HG03575 (cell line): ENCODE measurements around the gene IL12RB2.

Experiments
- ATAC-seq: cut with Tn5 transposase; IDR thresholded peaks from one replicate; pipeline ENCODE4 v1.9.1; 2021; ENCODE audit not compliant: unreplicated experiment, insufficient number of reproducible peaks, low FRiP score; ENCODE audit errors: extremely low read depth

The IL12RB2 gene

DNA sequence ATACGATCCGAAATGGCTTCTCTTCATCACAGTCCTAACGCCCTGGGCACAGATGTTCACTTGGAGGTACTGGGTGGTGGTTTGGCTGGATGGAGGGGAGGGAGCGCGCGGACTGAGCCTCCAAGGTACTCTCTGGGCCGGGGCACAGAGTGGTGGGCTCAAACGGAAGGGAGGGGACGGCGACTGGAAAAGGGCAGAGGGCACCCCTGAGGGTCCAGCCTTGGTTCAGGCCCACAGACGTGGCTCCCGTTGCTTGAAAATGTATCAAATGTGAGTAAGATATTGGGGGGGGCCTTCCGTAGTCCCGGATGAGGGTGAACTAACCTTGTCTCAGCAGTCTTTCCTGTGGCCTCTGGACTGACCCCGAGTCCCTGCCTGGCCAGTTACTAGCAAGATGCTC, 463 bp downstream of the IL12RB2 start:
- no peak for ATAC-seq

DNA sequence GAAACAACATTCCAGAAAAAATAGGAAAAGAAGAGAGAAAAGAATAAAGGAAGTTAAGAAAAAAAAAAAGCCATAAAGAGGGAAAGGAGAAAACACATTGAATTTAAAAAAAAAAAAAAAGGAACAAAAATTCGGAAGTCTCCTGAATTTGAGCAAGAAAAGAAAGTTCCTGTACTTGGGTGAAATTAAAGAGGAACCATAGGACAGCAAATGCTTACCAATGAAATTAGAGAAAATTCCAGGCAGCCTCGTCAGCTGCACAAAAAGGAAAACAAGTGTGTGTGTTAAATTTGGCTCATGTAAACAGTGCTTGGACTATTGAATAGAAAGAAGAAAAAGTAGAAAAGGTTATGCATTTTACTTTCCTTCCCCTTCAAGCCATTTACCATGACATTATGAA, 4.9 kb downstream of the IL12RB2 start:
- no peak for ATAC-seq

DNA sequence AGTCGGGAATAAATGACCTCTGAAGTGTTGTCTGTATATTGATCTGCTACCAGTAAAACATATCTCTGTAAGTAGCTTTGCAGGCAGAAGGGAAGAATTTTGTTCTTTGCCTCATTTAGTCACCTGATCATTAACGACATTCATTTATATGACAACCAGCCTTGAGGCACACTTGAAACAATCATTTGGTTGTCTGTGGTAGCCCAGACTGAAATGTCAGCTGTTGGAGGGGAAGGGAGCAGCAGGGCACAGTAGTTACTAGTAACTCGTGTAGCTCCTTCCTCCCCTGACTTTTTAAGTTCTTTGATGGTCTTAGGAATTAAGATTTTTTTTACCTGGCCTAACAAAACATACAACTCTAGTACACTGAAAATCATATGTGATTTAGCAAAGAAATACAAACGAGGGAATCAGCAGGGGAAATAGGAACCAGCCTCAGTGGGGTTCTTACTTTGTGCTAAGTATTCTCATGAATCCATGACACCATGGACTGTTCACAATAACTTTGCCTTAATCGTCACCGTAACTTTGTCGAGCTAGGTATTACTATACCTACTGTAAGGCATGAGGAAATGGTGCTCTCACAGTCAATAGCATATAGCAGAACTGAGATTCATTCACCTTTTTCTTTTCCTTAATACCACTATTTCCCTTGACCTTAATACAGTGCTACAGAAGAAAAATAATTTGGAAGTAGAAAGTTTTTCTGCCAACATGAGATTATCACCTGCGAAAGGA, 6.4 kb downstream of the IL12RB2 start:
- no peak for ATAC-seq

DNA sequence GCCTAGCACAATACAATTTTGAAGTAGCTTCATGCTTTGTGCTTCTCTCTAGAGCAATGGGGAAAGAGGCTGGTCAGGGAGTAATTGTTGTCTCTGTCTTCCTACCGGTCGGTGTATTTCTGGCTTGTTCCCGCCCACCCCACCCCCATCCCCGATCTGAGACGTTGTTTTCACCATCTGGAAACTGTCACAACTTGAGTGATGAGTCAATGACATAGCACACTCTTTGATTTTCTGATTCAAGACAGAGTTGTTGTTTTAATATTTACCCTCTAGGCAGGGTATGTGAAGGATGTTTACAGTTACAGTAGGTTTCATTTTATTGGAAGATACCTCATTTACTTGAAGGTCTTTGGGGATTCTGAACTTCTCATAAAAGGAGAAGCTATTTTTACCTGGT, 7.0 kb downstream of the IL12RB2 start:
- no peak for ATAC-seq

DNA sequence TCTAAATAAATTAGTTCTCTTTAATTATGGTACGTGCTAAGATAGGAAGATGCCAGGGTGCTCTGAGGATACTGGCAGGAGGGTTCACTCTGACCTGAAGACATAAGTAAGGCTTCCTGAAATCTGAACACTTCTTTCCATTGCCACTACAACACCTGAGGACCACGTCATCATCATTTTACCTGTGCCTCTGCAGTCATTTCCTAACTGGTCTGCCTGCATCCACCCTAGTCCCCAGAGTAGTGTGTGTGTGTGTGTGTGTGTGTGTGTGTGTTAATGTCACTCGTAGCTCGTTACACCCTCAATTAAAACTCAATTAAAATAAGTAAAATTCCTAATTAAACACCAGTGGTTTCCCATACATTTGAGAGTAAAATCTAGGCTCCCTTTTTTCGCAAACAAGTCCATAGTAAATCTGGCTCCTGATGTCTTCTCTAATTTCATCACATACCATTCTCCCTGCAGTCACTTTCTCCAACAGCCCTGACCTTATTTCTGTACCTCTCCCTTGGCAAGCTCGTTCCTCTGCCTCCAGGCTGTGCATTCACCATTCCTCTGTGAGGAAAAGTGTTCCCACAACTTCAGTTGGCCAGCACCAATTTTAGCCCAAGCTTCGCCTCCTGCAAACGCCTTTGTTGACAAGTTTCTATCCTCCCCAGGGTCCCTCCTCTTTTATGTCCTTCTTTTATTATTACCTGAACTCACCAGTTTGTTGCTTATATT, 8.7 kb downstream of the IL12RB2 start:
- no peak for ATAC-seq

DNA sequence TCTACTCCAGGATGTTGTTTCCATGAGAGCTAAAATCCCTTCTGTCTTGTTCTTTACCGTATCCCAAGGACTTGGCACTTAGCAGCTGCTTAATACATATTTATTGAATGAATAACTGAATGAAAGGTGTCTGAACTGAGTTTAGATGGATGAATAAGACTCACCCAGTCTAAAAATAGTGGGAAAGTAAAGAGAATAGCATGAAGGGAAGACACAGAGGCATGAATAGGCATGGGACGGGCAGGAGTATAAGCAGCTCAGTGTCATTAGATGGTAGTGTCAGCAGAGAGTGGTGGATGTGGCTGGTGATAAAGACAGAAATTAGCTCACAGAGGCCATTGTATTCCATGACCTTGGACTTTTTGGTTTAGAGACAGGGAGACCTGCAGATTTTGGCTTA, 9.2 kb downstream of the IL12RB2 start:
- no peak for ATAC-seq

DNA sequence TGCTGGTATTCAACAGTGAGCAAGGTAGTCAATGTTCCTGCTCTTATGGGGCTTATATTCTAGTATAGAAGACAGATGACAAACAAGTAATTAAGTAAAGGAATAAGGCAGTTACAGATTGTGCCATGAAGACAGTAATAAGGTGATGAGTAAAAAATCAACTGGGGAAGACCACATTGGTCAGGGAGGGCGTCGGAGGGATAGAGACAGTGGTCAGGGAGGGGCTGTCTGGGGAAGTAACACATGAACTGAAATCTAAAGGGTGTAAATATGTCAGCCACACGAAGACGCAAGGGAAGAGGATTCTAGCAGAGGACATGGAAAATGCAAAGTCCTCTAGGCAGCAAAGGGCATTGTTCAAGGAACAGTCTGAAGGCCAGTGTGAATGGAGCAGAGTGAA, 10.1 kb downstream of the IL12RB2 start:
- no peak for ATAC-seq

DNA sequence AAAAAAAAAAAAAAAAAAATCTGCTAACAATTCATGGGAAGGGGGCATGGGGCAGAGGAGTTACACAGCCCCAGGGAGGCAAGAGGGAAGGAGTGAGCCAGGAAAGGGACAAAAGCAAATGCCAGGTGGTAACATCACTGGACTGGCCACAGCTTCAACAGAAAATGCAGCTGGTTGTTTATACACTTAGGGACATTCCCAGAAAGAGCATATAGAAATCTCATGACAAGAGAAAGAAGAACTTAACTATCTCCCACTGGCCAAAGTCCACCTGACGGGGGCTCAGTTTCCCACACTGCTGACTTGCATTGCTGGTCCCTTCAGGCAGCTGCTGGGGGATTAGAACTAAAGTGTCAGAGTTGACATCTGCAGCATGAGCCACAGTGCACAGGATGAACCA, 14.8 kb downstream of the IL12RB2 start:
- no peak for ATAC-seq

DNA sequence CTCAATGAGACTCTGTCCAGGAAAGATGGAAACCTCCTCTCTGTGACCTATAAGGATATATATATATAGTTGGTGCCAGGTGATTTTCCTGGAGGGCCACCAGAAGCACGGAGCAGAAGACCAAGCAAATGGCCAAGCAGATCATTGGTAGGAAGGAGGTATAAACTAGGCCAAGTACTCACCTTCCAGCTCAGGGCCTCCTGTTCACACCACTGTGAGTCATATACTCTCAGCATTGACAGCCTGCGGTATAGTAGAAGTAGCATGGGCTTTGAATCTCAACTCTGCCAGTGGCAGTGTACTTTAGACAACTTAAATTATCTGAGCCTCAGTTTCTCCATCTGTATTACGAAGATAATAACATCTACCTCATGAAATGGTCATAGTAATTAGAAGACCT, 15.4 kb downstream of the IL12RB2 start:
- ATAC-seq = no peak

DNA sequence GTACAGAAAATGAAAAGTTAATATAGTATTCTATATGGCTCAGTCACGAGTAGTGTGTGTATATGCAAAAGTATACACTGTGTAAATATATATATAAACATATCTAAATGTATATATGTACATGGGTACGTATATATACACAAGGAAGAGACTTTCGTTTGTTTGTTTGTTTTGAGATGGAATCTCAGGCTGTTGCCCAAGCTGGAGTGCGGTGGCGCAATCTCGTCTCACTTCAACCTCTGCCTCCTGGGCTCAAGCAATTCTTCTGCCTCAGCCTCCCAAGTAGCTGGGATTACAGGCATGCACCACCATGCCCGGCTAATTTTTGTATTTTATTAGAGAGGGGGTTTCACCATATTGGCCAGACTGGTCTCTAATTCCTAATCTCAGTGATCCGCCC, 16.4 kb downstream of the IL12RB2 start:
- ATAC-seq = no peak

DNA sequence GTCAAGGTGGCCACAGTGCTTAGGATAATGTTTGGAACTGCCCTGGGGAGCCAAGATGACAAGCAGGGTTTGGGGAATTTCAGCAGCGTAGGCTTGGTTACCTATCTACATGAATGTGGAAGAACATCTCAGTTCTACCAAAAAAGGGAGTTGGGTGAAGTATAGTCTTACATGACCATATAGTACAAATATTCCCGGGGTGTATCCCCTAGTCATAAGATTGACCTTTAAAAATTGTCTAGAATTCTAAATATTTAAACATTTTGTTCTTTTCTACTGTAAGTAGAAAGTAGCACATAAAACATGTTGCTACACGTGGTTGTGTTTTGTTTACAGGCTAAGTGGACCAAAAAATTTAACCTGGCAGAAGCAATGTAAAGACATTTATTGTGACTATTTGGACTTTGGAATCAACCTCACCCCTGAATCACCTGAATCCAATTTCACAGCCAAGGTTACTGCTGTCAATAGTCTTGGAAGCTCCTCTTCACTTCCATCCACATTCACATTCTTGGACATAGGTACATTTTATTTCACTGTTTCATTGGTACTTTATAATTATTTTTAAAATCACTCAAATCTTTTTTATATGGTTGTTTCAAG, 20.3 kb downstream of the IL12RB2 start:
- ATAC-seq = no peak

DNA sequence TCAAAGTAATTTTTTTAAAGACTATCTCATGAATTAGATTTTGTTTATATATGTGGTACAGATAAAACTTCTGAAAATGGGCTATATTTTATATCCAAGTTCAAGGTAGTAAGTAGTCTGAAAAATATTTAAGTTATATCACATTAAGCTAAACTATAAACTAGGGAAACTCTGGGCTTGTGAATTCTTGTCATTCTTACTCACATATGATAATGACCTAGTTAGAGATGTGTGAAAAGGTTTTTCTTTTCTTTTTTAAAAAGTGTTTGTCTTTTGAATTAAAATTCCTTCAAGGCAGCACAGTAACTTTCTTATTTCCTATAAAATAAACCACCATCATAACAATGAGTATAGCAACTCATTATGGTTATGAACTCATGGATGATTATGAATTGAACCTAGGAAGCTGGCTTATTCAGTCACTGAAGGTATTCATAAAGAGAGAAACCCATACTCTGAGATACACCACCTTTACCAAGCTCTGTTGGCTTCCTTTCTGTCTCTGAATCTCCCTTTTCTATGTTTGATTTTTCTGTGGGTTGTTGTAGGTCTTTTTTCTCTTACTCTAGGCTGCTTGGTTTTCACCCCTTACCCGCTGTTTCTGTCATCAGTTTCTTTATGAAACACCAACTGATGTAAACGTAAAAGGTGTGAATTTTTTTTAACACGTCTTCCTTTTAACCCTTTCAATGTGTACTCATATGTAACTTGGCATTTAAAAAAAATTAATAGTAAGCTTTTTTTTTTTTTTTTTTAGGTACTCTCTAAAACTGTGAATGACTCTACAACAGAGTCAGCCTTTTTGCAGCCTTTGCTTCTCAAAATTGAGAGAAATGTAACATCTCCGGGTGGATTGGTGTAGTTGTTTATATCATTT, 25.2 kb downstream of the IL12RB2 start:
- ATAC-seq = peak; percentile 84

DNA sequence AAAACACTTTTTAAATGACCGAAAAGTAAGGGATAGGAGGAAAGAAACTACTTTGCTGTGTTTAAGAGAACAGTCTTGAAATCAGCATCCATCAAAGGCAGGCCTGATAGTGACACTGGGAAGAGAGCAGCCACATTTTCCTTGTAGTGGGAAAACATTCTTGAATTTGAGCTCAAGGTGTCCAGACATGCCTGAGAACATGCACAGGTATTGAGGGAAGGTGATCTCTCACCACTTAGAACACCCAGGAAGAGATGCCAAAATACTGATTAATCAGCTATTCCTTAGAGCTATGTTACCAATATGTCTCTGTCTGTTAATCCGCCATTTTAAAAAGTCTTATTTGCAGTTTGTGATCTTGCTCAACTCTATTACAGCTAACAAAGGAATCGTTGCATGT, 25.9 kb downstream of the IL12RB2 start:
- no peak for ATAC-seq

DNA sequence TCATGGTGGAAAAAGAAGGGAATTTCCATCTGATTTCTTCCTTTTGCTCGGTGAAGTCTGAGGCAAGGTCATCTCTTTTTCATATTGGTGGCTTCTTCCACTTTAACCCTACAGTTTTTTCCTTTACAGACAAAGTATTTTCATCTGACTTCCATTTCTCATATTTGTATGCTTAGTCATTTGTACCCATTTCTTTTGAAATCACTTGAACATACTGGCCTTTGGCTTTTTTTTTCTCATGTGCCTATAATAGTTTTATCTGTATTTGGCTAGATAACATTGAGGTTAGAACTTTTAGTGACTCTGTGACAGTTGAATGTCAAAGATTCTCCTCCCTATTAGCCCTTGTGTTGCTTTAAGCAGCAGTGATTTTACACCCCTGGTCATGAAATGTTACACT, 27.7 kb downstream of the IL12RB2 start:
- no peak for ATAC-seq

DNA sequence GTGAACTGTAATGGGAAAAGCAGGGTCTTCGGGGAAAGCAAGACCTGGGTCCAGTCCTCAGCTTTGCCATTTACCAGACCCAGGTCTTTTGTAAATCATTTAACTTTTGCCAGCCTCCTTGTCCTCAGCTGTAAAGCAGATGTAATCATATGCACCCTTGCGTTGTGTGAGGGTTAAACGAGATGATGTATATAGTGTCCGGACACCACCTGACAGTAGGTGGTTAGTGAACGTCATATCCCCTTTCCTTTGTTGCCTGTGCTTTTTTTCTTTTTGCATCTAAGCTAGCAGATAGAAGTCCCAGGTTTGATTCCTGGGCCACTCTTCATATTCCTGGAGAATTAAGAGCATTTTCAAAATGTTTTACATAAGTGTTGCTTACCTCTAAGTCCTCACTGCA, 28.5 kb downstream of the IL12RB2 start:
- ATAC-seq = no peak

DNA sequence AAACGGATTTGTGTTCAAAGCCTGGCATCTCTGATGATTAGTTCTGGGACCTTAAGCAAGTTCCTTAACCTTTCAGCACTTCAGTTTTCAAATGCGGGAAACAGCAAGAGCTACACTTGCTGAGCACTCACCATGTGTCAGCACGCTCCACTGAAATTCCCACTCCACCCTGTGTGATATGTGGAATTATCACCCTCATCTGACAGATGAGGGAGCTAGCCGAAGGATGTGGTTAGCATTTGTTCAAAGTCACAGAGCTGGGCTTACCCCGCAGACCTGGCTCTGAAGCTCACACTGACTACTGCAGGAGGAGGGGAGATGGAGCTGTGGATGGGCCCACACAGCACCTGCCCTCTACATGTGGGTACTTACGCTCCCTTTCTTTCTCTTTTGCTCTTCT, 29.1 kb downstream of the IL12RB2 start:
- no peak for ATAC-seq

DNA sequence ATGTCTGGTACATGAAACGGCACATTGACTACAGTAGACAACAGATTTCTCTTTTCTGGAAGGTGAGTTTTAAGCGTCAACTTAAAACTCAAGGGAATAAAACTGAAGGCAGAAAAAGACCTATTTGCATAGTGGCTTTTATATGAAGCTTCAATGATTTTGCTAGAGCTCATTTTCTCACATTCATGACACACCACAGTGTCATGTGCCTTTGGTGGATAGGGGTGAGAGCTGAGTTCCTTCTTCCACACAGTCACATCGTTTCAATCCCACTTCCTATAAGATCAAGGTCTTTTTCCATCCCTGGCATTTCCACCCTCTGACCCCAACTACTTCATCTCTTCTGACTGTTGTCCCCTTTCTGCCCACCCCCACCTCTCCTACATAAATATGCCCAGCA, 31.0 kb downstream of the IL12RB2 start:
- ATAC-seq = no peak

DNA sequence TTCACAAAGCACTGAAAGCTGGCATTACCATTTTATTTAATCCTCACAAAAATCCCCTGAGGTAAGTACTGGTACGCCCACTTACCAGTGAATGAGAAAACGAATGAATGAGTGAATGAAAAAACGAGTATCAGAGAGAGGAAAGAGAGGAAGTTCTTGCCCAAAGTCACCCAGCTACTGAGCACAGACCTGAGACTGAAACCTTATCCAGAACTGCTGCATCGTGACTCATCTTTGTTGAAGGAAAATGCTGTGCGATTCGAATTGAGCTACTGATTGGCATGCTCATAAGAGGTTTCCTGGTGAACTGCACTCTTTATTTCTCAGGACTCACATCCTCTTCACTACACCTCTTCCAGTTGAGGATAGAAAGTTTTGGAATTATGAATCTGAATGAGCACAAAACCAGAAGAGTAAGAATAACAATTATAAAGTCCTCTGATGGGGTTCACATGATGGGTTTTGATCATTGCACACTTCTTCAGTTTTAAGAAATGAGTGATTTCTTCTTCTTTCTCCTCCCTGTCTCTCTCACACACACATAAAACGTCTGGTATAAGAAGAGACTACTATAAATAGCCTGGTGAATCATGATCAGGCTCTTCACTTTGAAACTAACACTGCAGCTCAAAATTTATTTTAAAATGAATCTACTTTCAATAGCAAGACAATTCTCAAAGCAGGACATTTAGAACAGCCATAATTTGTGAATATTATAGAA, 32.1 kb downstream of the IL12RB2 start:
- peak; percentile 29 for ATAC-seq
